ENCODE measurements around the gene SNRPB. TPM values are rescaled to one million over a fixed set of nuclear protein-coding genes. Genes with fewer than 3 reads are reported as not detected.

SNRPB gene
- total RNA-seq, 1 experiment from 2014 or later, result 1,193 TPM

DNA sequence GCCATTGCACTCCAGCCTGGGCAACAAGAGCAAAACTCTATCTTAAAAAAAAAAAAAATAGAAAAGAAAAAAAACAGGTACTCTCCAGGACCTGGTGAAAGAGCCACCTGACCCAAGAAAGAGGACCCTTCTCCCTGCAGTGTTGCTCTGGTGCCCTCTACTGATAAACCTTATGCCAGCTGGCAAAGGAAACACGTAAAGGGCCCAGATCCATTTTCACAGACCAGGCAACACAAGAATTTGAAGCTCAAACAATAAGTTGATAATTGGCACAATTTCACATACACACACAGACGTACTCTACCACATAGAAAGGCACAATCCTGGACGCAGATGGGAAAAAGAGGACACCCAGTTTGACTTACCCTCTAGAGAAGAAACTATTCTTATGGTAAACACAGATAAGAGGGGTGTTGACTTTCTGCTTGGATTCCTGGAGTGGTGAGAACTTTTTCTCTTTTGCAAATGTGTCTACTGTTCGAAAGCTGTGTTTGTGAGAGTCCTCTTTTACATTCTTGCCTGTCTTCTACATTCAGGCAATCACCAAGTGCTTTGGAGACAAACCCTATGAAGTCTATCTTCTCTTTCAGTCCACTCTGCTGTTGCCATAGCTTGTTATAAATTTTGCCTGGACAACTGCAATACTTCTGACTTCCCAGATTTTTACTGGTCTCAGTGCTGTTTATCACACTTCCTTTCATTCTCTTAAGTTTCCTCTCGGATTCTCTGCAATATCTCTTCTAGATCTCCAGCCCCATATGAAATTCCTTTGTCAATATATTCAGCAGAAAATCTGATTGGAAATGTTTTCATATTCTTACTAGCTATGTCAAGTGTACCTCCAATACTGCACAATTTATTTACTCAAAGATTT is 6.4 kb upstream of the SNRPB start:
- in situ Hi-C loops (cut with HindIII; ENCODE audit: low pct_unique_long_range_greater_than_20kb, low sequenced_read_pairs), result no loop called here
- DNase-seq (ENCODE audit: low read depth), result no peak

DNA sequence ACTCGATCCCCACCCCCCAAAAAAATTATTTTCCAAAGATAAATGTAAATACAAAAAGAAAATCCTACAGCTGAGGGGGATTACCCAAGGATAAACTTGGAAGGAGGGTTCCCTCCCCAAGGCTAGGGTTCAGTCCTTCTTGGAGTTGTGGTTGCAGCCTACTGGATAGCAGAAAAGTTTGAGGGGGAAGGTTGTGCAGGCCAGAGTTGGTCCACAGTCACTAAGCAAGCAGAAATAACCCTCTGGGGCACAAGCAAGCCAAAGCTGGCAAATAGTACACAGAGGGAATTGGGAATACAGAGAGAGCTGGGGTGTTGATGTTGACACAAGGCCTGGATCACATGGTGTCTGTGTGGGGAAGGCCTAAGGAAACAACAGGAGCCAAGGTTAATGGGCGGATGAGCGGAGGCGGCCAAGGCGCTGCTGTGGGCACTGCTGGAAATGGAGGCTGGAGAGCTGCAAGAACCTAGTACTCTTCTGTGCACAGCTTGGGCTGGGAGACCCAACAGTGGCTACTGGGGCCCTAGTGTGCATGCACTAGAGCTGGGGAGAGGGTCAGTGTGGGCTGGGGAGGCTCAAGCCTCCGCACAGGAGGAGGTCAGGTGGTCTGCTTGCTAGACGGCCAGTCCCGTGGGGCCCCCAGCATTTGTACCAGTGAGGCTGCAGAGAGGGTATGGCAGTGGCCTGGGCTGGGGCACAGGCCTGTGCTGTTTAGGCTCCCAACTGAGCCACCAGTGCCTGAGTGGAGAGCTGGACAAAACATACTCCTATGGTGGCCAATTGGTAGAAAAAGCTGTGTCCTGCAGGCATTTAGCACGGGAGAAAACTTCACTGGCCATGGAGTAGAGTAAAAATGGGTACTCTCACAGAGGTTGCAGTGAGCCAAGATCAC is 5.5 kb upstream of the SNRPB start:
- in situ Hi-C loops (cut with HindIII; ENCODE audit: low pct_unique_long_range_greater_than_20kb, low sequenced_read_pairs), result no loop called here
- DNase-seq (ENCODE audit: low read depth), result no peak

DNA sequence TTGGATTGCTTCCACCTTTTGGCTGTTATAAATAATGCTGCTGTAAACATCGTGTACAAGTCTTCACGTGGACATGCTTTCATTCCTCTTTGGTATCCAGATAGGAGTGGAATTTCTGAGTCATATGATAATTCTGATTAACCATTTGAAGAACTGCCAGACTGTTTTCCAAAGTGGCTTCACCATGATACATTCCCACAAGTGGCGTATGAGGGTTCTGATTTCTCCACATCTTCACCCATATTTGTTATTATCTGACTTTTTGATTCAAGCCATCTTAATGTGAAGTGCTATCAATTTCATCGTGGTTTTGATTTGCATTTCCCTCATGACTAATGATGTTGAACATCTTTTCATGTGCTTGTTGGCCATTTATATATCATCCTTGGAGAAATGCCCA is 2.9 kb upstream of the SNRPB start:
- in situ Hi-C loops (cut with HindIII; ENCODE audit: low pct_unique_long_range_greater_than_20kb, low sequenced_read_pairs), result no loop called here
- peak; percentile 58 for DNase-seq (ENCODE audit: low read depth)

DNA sequence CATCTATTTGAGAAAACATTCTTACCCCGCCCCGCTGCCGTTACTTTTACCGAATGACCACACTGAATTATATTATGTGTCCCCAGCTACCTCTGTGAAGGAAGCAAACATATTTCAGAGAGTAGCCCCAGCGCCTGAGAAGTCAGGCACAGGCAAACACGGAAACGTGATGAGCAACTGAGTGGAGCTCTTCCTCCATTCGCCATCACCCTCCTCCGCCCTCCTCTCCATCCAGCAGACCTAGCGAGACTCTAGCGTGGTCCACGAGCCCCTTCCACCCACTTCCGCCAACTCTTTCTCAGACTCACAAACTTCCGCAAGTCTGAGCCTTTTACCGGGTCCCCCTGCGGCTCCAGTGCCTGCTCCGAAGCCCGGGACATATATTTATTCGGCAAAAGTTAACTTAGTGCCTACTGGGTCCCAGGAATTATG is 582 bp downstream of the SNRPB start:
- in situ Hi-C loops (cut with HindIII; ENCODE audit: low pct_unique_long_range_greater_than_20kb, low sequenced_read_pairs), result no loop called here
- peak; percentile 49 for DNase-seq (ENCODE audit: low read depth)

DNA sequence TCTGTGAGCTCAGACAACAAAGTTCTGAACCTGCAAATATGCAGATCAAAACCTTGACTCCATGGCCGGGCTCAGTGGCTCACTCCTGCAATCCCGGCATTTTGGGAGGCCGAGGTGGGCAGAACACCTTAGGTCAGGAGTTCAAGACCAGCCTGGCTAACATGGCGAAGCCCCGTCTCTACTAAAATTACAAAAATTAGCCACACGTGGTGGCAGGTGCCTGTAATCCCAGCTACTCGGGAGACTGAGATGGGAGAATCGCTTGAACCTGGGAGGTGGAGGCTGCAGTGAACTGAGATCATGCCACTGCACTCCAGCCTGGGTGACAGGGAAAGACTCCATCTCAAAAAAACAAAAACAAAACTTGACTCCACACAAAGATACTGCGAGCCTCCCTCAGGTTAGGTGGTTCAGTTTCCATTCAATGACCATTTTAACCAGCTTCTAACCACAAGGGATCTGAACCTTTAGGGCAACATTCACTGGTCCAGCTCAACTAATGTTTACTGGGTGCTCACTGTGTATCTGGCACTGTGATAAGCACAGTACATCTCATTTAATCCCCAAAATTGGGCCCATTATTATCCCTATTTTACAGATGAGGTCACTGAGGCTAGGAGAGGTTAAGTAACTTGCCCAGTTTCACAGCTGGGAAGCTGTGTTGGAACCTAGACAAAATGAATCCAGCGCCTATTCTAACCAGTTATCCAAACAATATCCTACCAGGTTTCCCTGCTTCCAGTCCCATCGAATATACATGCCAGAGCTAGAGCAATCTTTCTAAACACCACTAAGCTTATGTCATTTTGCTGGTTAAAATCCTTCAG is 1.8 kb downstream of the SNRPB start:
- no peak for DNase-seq (ENCODE audit: low read depth)
- in situ Hi-C loops (cut with HindIII; ENCODE audit: low pct_unique_long_range_greater_than_20kb, low sequenced_read_pairs), result no loop called here

DNA sequence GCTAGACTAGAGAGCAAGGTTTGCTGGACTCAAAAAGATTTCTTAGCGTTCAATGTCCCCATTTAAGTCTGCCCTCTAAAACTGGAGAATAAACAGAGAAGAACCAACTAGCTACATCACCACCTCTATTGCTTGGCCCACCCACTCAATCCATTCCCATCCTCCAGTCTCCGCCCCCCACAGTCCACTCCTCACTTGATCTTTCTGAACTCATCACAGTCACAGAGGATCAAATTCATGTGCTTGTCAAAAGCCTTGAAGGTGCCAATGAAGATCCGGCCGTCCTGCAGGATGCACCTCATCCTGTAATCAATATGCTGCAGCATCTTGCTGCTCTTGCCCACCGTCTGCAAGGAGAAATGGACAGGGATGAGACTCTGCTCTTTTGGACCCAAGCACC is 3.2 kb downstream of the SNRPB start:
- in situ Hi-C loops (cut with HindIII; ENCODE audit: low pct_unique_long_range_greater_than_20kb, low sequenced_read_pairs), result no loop called here
- DNase-seq (ENCODE audit: low read depth), result no peak

DNA sequence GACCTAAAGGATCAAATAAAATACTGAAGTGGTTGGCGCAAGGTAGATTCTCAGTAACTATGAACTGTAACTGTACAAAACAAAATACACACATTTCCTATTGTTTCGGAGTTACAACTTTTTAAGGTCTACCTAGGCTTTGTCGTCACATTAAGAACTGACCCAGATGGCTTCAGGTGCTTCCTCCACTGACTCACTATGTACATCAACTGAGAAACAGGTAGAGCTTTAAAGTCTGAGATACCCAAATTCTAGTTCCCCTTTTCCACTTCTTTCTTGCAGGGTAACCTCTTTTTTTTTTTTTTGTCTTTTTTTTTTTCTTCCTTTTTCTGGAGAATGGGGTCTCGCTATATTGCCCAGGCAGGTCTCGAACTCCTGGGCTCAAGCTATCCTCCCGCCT is 5.5 kb downstream of the SNRPB start:
- in situ Hi-C loops (cut with HindIII; ENCODE audit: low pct_unique_long_range_greater_than_20kb, low sequenced_read_pairs), result no loop called here
- DNase-seq (ENCODE audit: low read depth), result no peak

DNA sequence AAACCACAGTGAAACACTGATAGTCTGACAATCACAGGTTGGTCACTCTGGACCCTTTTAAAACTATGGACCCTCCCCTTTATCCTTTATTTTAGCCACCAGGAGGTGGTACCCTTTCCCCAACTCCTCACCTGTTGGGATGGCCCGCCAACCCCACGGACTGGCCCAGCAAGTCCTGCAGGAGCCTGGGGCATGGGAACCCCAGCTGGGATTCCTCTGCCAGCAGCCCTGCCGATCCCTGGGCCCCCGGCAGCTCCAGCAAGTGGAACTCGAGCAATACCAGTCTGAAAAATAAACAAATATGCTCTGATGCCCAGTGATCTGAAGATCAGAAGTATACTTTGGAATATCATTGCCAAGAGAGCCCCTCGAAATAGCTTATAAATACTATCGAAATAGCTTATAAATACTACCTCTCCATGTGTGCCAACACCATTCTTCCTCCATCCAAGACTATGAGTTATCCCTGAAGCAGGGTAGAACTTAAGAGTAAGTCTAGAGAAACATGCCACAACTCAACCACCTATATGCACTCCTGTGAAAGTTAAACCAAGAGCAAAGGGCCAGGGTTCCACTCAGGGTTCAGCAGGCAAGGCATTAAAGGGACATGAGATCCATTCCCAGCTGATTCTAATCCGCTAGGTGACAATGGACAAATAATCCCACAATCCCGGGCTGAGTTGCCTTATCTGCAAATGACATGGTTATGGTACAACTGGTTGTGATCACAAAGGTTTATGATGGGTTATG is 6.8 kb downstream of the SNRPB start:
- no peak for DNase-seq (ENCODE audit: low read depth)
- in situ Hi-C loops (cut with HindIII; ENCODE audit: low pct_unique_long_range_greater_than_20kb, low sequenced_read_pairs), result no loop called here

DNA sequence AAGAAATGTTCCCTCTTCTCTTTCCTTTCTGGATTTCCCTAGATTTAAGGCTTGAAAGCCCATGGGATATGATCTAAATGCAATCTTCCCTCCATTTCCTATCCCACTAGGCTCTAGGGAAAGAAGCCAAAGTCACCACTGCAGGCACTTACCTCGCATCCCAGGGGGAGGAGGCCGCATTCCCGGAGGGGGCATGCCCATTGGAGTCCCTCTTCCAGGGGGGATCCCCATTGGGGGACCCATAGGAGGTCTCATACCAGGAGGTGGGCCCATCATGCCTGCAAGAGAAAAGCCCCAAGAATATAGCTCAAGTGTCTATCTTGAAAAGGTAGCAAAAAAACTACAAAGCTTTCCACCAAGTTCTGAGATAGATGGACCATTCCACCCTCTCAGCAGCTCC is 8.1 kb downstream of the SNRPB start:
- no peak for DNase-seq (ENCODE audit: low read depth)
- in situ Hi-C loops (cut with HindIII; ENCODE audit: low pct_unique_long_range_greater_than_20kb, low sequenced_read_pairs), result no loop called here

DNA sequence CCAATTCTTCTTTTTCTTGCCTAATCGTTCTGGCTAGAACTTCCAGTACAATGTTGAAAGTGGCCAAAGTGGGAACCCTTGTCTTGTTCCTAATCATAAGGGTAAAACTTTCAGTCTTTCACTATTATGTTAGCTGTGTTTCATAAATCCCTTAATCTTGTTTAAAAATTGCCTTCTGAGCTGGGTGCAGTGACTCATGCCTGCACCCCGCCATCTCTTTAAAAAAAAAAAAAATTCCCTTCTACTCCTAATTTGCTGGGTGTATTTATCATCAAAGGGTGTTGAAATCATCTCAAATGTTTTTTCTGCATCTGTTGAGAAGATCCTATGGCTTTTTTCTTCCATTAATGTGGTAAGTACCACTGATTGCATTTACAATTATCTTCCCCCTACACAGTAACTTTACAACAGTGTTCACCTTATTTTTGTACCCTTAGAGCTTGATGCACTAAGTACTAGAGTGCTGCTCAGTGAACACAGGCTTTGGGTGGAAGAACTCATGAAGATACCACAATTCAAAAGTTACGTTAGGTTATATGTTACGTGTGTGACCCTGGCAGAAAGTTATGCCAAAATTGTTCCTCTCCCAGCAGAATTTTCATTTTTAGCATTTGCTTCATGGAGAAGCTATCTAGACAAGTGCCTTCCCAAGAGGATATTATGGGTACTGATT is 9.7 kb downstream of the SNRPB start:
- in situ Hi-C loops (cut with HindIII; ENCODE audit: low pct_unique_long_range_greater_than_20kb, low sequenced_read_pairs), result no loop called here
- DNase-seq (ENCODE audit: low read depth), result no peak

DNA sequence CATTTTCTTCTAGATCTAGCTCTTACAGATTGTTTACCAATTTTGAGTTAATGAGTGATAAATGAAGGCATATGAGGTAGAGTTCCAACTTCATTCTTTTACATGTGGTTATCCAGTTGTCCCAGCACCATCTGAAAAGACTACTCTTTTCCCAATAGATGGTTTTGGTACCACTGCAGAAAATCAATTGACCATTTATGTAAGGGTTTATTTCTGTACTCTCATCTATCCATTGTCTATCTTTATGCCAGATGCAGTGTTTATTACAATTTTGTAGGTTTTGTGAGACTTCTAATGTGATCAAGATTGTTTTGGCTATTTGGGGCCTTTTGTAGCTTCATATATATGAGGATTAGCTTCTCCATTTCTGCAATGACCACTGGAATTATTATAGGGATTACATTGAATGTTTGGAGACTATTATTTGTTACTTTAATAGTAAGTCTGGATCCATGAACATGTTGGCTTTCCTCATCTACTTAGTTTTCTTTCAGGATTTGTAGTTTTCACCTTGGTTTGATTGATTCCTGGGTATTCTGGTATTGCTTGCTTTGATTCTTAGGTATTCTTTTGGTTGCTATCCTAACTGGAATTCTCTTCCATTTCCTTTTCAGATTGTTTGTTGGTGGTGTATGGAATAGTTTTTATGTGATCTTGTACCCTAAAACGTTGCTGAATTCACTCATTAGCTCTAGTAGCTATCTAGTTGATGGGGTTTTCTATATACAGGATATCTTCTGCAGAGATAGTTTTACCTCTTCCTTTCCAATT is 10.4 kb downstream of the SNRPB start:
- no peak for DNase-seq (ENCODE audit: low read depth)
- in situ Hi-C loops (cut with HindIII; ENCODE audit: low pct_unique_long_range_greater_than_20kb, low sequenced_read_pairs), result no loop called here

DNA sequence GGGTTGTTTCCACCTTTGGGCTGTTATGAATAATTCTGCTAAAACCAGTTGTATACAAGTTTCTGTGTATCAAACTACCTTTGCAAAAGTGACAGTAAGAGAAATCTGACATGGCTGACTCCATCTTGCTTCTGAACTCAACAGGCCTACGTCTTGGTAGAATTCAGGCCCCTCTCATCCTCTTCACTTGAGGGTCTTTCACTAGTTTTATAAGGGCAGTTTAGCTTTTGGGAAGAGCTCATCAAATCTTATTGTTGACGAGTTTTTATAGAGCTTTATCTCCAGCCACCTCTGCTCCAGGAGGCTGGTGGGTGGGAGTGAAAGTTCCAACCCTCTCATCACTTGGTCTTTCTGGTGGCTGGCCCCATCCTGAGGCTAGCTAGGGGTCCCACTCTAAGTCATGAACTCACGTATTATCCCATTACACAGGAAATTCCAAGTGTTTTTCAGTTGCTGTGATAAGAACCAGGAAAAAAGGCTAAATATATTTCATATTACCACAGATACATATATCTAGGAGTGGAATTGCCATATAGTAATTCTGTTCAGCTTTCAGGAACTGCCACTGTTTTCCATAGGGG is 11.6 kb downstream of the SNRPB start:
- in situ Hi-C loops (cut with HindIII; ENCODE audit: low pct_unique_long_range_greater_than_20kb, low sequenced_read_pairs), result no loop called here
- DNase-seq (ENCODE audit: low read depth), result no peak

DNA sequence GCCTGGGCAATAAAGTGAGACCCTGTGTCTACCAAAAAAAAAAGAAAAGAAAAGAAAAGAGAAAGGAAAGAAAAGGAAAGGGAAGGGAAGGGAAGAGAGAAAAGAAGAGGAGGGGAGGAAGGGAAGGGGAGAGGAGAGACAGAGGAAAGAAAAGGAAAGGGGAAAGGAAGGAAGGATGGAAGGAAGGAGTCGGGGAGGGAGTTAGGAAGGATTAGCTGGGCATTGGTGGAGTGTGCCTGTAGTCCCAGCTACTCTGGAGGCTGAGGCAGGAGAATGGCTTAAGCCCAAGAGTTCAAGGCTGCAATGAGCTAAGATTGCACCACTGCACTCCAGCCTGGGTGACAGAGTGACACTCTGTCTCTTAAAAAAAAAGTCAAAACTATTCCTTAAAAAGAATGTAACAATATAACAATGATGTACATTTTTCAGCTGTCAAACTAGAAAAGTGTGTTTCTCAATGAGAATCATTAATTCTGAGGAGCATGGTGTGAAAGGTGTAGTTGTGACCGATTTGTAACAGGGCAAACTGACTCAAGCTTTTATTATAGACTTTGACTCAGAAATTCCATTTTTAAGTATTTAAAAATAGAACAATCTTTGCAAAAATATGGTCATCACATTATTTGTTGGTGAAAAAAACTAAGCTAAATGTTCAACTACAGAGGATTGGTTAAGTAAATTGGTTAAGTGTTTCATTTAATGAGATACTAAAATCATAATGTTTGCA is 14.7 kb downstream of the SNRPB start:
- no peak for DNase-seq (ENCODE audit: low read depth)
- in situ Hi-C loops (cut with HindIII; ENCODE audit: low pct_unique_long_range_greater_than_20kb, low sequenced_read_pairs), result no loop called here

DNA sequence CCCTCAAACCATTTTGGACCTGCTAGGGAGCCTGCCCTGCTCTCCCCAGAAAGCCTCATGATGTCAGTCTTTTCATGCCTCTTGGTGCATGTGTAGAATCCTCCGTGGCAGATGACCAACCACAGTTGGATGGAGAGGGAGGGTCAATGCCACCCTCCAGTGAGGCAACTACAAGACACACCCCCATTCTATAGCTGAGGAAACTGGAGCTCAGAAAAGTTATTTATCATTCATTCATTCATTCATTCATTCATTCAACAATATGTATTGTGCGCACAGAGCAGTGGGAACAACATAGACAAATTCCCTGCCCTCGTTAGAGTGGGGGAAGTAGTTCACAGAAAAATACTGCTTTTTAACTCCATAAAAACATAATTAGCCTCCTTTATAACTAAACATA is 16.8 kb downstream of the SNRPB start:
- in situ Hi-C loops (cut with HindIII; ENCODE audit: low pct_unique_long_range_greater_than_20kb, low sequenced_read_pairs), result no loop called here
- no peak for DNase-seq (ENCODE audit: low read depth)

DNA sequence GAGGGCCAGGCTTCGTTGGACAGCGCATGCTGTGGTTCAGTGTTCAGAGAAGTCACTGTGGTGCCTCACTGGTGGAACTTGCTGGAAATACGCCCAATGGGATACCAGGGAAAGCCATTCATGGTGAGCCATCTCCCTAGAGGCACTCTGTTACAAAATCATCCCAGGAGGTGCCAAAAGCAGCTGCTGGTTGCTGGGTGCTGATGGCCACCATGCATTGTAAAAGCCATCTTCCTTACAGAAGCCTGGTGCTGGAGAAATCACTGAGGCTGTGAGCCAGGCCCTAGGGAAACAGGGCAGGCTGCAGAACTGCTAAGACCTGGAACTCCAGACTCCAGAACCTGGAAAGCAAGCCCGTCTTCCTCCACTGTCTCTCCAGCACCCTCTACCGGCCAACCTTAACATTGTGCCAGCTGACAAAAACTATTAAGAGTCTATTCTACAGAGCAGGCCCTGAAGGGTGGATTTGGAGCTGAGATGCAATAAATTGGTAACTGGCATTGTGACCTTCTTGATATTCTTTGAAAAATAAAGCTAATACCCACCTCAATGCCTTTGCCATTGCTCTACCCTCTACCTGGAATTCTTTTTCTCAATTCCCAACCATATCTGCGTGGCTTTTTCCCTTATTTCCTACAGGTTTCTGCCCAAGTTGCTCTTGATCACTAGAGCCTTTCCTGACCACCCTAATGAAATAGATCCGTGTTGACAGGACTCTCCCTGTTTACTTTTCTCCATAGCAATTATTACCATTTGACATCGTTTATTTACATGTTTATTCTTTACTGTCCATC is 18.5 kb downstream of the SNRPB start:
- in situ Hi-C loops (cut with HindIII; ENCODE audit: low pct_unique_long_range_greater_than_20kb, low sequenced_read_pairs), result no loop called here
- peak; percentile 61 for DNase-seq (ENCODE audit: low read depth)

Measured in Caki2 (cell line).